ENCODE results near the gene COL3A1.

Gene COL3A1

GRCh38 chr2:188984680-188985079, 10.5 kb downstream of the COL3A1 start:
- Histone ChIP-seq H3K4me1 (ENCODE audit: control insufficient read depth in 2 of 2, insufficient read depth in 1 of 2, low read depth in 1 of 2, low read length in 2 of 2) (peaks cover 0 to 2% of the 10 kb centered on the region in 2 donors), H3K23ac (ENCODE audit: low read depth, low read length, poor library complexity) (no peak overlapping the region), H3K9me3 (replicated peaks in 1 of 2; ENCODE audit: control insufficient read depth in 2 of 2, insufficient read depth in 1 of 2, low read depth in 1 of 2, low read length in 2 of 2) (no peaks in the 10 kb centered on the region), H3K4me3 (ENCODE audit: low read length in 2 of 2) (no peak overlapping the region), H3K9ac (ENCODE audit: low read depth, low read length, poor library complexity) (no peak overlapping the region), H3K36me3 (replicated peaks in 1 of 2; ENCODE audit: control insufficient read depth in 2 of 2, insufficient read depth in 2 of 2, low read length in 2 of 2) (no peaks in the 10 kb centered on the region), H2AFZ (ENCODE audit: low read length) (no peak overlapping the region), H2BK15ac (ENCODE audit: low read length) (no peak overlapping the region), H3K27me3 (ENCODE audit: control insufficient read depth in 3 of 3, insufficient read depth in 3 of 3, low read depth in 1 of 3, low read length in 3 of 3) (no peaks in the 10 kb centered on the region), H3K14ac (ENCODE audit: low read length) (no peak overlapping the region), H2BK5ac (ENCODE audit: low read length) (no peak overlapping the region), H4K8ac (ENCODE audit: low read depth, low read length) (no peak overlapping the region), H3K4me2 (ENCODE audit: insufficient read depth, low read length, poor library complexity, severe bottlenecking) (no peak overlapping the region), H2BK12ac (ENCODE audit: low read length) (no peak overlapping the region), H3K79me1 (ENCODE audit: low read depth, low read length) (no peaks in the 10 kb centered on the region), H2BK120ac (ENCODE audit: low read depth, low read length) (no peak overlapping the region), H3K27ac (replicated peaks; ENCODE audit: low read length) (no peak overlapping the region), H4K91ac (ENCODE audit: low read depth, low read length, poor library complexity) (no peak overlapping the region), H3K4ac (ENCODE audit: low read length) (no peak overlapping the region), H2AK5ac (ENCODE audit: low read depth, low read length) (no peak overlapping the region), H3K18ac (ENCODE audit: low read length) (no peak overlapping the region)
- no CpG with 5 or more reads among the region's 5 CpGs for WGBS, 2 donors (ENCODE audit: extremely low coverage in 2 of 2, insufficient read length in 2 of 2, insufficient replicate concordance in 1 of 2)
- DNase-seq (ENCODE audit: low spot score): no peak

GRCh38 chr2:188986839-188987238, 12.7 kb downstream of the COL3A1 start:
- no CpG with 5 or more reads among the region's 4 CpGs for WGBS, 2 donors (ENCODE audit: extremely low coverage in 2 of 2, insufficient read length in 2 of 2, insufficient replicate concordance in 1 of 2)
- H4K91ac ChIP-seq (ENCODE audit: low read depth, low read length, poor library complexity): no peak overlapping the region
- no peak overlapping the region for H3K18ac ChIP-seq (ENCODE audit: low read length)
- H3K27ac ChIP-seq (replicated peaks; ENCODE audit: low read length): no peak overlapping the region
- no peak for DNase-seq (ENCODE audit: low spot score)
- H2BK120ac ChIP-seq (ENCODE audit: low read depth, low read length): no peak overlapping the region
- no peak overlapping the region for H3K23ac ChIP-seq (ENCODE audit: low read depth, low read length, poor library complexity)
- H3K36me3 ChIP-seq (replicated peaks in 1 of 2; ENCODE audit: control insufficient read depth in 2 of 2, insufficient read depth in 2 of 2, low read length in 2 of 2): no peaks in the 10 kb centered on the region
- H3K4me2 ChIP-seq (ENCODE audit: insufficient read depth, low read length, poor library complexity, severe bottlenecking): no peak overlapping the region
- H2BK5ac ChIP-seq (ENCODE audit: low read length): no peak overlapping the region
- H2BK12ac ChIP-seq (ENCODE audit: low read length): no peak overlapping the region
- H3K4me3 ChIP-seq (ENCODE audit: low read length in 2 of 2): no peak overlapping the region
- H2BK15ac ChIP-seq (ENCODE audit: low read length): no peak overlapping the region
- no peak overlapping the region for H2AK5ac ChIP-seq (ENCODE audit: low read depth, low read length)
- H3K14ac ChIP-seq (ENCODE audit: low read length): no peak overlapping the region
- H3K79me1 ChIP-seq (ENCODE audit: low read depth, low read length): no peaks in the 10 kb centered on the region
- no peaks in the 10 kb centered on the region for H3K4me1 ChIP-seq (ENCODE audit: control insufficient read depth in 2 of 2, insufficient read depth in 1 of 2, low read depth in 1 of 2, low read length in 2 of 2)
- H4K8ac ChIP-seq (ENCODE audit: low read depth, low read length): no peak overlapping the region
- H3K9me3 ChIP-seq (replicated peaks in 1 of 2; ENCODE audit: control insufficient read depth in 2 of 2, insufficient read depth in 1 of 2, low read depth in 1 of 2, low read length in 2 of 2): no peaks in the 10 kb centered on the region
- H3K9ac ChIP-seq (ENCODE audit: low read depth, low read length, poor library complexity): no peak overlapping the region
- H3K4ac ChIP-seq (ENCODE audit: low read length): no peak overlapping the region
- no peak overlapping the region for H2AFZ ChIP-seq (ENCODE audit: low read length)
- no peaks in the 10 kb centered on the region for H3K27me3 ChIP-seq (ENCODE audit: control insufficient read depth in 3 of 3, insufficient read depth in 3 of 3, low read depth in 1 of 3, low read length in 3 of 3)

- H3K9me3 ChIP-seq (replicated peaks in 1 of 2; ENCODE audit: control insufficient read depth in 2 of 2, insufficient read depth in 1 of 2, low read depth in 1 of 2, low read length in 2 of 2): peaks cover 0 to 2% of the 10 kb centered on the region in 2 donors
- H3K23ac ChIP-seq (ENCODE audit: low read depth, low read length, poor library complexity): no peak overlapping the region
- H4K8ac ChIP-seq (ENCODE audit: low read depth, low read length): no peak overlapping the region
- H3K14ac ChIP-seq (ENCODE audit: low read length): no peak overlapping the region
- H3K79me1 ChIP-seq (ENCODE audit: low read depth, low read length): no peaks in the 10 kb centered on the region
- no peaks in the 10 kb centered on the region for H3K36me3 ChIP-seq (replicated peaks in 1 of 2; ENCODE audit: control insufficient read depth in 2 of 2, insufficient read depth in 2 of 2, low read length in 2 of 2)
- H2BK120ac ChIP-seq (ENCODE audit: low read depth, low read length): no peak overlapping the region
- H3K18ac ChIP-seq (ENCODE audit: low read length): no peak overlapping the region
- no peaks in the 10 kb centered on the region for H3K4me1 ChIP-seq (ENCODE audit: control insufficient read depth in 2 of 2, insufficient read depth in 1 of 2, low read depth in 1 of 2, low read length in 2 of 2)
- H2BK5ac ChIP-seq (ENCODE audit: low read length): no peak overlapping the region
- H3K27ac ChIP-seq (replicated peaks; ENCODE audit: low read length): no peak overlapping the region
- WGBS, 2 donors (ENCODE audit: extremely low coverage in 2 of 2, insufficient read length in 2 of 2, insufficient replicate concordance in 1 of 2): no CpG with 5 or more reads among the region's 1 CpG
- H3K4ac ChIP-seq (ENCODE audit: low read length): no peak overlapping the region
- no peaks in the 10 kb centered on the region for H3K27me3 ChIP-seq (ENCODE audit: control insufficient read depth in 3 of 3, insufficient read depth in 3 of 3, low read depth in 1 of 3, low read length in 3 of 3)
- H3K4me3 ChIP-seq (ENCODE audit: low read length in 2 of 2): no peak overlapping the region
- no peak overlapping the region for H3K9ac ChIP-seq (ENCODE audit: low read depth, low read length, poor library complexity)
- no peak overlapping the region for H2BK15ac ChIP-seq (ENCODE audit: low read length)
- no peak for DNase-seq (ENCODE audit: low spot score)
- no peak overlapping the region for H2AFZ ChIP-seq (ENCODE audit: low read length)
- H4K91ac ChIP-seq (ENCODE audit: low read depth, low read length, poor library complexity): no peak overlapping the region
- H3K4me2 ChIP-seq (ENCODE audit: insufficient read depth, low read length, poor library complexity, severe bottlenecking): no peak overlapping the region
- no peak overlapping the region for H2BK12ac ChIP-seq (ENCODE audit: low read length)
- H2AK5ac ChIP-seq (ENCODE audit: low read depth, low read length): no peak overlapping the region
Measured at GRCh38 chr2:188993247-188993646, 19.1 kb downstream of the COL3A1 start.

- Histone ChIP-seq H3K27ac (replicated peaks; ENCODE audit: low read length) (no peak overlapping the region), H4K91ac (ENCODE audit: low read depth, low read length, poor library complexity) (no peak overlapping the region)
- no peak for DNase-seq (ENCODE audit: low spot score)
Measured at GRCh38 chr2:188997263-188997662, 23.1 kb downstream of the COL3A1 start.

More at GRCh38 chr2:188997263-188997662, 23.1 kb downstream of the COL3A1 start:
- Histone ChIP-seq H4K8ac (ENCODE audit: low read depth, low read length) (no peak overlapping the region), H3K14ac (ENCODE audit: low read length) (no peak overlapping the region), H3K18ac (ENCODE audit: low read length) (no peak overlapping the region), H3K27me3 (ENCODE audit: control insufficient read depth in 3 of 3, insufficient read depth in 3 of 3, low read depth in 1 of 3, low read length in 3 of 3) (no peaks in the 10 kb centered on the region), H2BK12ac (ENCODE audit: low read length) (no peak overlapping the region), H3K23ac (ENCODE audit: low read depth, low read length, poor library complexity) (no peak overlapping the region), H3K4me1 (ENCODE audit: control insufficient read depth in 2 of 2, insufficient read depth in 1 of 2, low read depth in 1 of 2, low read length in 2 of 2) (no peaks in the 10 kb centered on the region), H2BK5ac (ENCODE audit: low read length) (no peak overlapping the region), H3K79me1 (ENCODE audit: low read depth, low read length) (no peaks in the 10 kb centered on the region), H3K36me3 (replicated peaks in 1 of 2; ENCODE audit: control insufficient read depth in 2 of 2, insufficient read depth in 2 of 2, low read length in 2 of 2) (no peaks in the 10 kb centered on the region), H3K4me3 (ENCODE audit: low read length in 2 of 2) (no peak overlapping the region), H3K9ac (ENCODE audit: low read depth, low read length, poor library complexity) (no peak overlapping the region), H2BK15ac (ENCODE audit: low read length) (no peak overlapping the region), H2AFZ (ENCODE audit: low read length) (no peak overlapping the region), H3K4ac (ENCODE audit: low read length) (no peak overlapping the region), H2AK5ac (ENCODE audit: low read depth, low read length) (no peak overlapping the region), H2BK120ac (ENCODE audit: low read depth, low read length) (no peak overlapping the region), H3K9me3 (replicated peaks in 1 of 2; ENCODE audit: control insufficient read depth in 2 of 2, insufficient read depth in 1 of 2, low read depth in 1 of 2, low read length in 2 of 2) (peaks cover 0 to 2% of the 10 kb centered on the region in 2 donors), H3K4me2 (ENCODE audit: insufficient read depth, low read length, poor library complexity, severe bottlenecking) (no peak overlapping the region)

Measured in neuronal stem cell (in vitro differentiated cells).